Measurements from ENCODE around the gene ARHGEF26. TPM values are rescaled to one million over a fixed set of nuclear protein-coding genes. Genes with fewer than 3 reads are reported as not detected.

ARHGEF26 gene
- polyA plus RNA-seq, 1 experiment: 0.05 TPM

DNA sequence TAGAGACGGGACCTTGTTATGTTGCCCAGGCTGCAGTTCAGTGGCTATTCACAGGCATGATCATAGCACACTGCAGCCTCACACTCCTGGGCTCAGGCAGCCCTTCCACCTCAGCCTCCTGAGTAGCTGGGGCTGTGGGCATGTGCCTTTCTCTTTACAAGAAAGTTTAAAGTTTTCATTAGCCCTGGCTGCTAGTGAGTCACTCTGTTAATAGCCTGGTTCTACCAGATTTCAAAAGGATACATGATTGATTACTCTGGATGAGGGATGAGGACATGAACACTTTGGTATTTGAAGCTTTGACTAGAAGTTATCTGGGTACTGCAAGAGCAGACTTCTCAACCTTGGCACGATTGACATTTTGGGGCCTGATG is 108.0 kb downstream of the ARHGEF26 start:
- Histone ChIP-seq H3K4me3 (ENCODE audit: low read depth, low read length) (no peak overlapping the region), H3K36me3 (ENCODE audit: control insufficient read depth, insufficient read depth, low read length) (no peaks in the 10 kb centered on the region), H3K27me3 (ENCODE audit: control insufficient read depth, insufficient read depth, low read length) (no peaks in the 10 kb centered on the region)
- DNase-seq (ENCODE audit: low read depth): no peak
- ChIA-PET POLR2A (no interaction called here), CTCF (interaction anchor here (1.2 to 1.8 kb wide), 2 partner anchors 13 to 24 kb away, joined by 3 to 11 read pairs; no protein-coding TSS in a partner anchor)
- TF ChIP-seq, protein P1, sequence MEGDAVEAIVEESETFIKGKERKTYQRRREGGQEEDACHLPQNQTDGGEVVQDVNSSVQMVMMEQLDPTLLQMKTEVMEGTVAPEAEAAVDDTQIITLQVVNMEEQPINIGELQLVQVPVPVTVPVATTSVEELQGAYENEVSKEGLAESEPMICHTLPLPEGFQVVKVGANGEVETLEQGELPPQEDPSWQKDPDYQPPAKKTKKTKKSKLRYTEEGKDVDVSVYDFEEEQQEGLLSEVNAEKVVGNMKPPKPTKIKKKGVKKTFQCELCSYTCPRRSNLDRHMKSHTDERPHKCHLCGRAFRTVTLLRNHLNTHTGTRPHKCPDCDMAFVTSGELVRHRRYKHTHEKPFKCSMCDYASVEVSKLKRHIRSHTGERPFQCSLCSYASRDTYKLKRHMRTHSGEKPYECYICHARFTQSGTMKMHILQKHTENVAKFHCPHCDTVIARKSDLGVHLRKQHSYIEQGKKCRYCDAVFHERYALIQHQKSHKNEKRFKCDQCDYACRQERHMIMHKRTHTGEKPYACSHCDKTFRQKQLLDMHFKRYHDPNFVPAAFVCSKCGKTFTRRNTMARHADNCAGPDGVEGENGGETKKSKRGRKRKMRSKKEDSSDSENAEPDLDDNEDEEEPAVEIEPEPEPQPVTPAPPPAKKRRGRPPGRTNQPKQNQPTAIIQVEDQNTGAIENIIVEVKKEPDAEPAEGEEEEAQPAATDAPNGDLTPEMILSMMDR (IDR thresholded peaks at IDR 0.05; ENCODE audit: insufficient read depth, low read depth, low read length): no peak

GRCh38 chr3:154235330-154235729 is 114.1 kb downstream of the ARHGEF26 start:
- H3K4me3 ChIP-seq (ENCODE audit: low read depth, low read length): no peak overlapping the region
- TF ChIP-seq, protein P1 (IDR thresholded peaks at IDR 0.05; ENCODE audit: insufficient read depth, low read depth, low read length): no peak
- H3K27me3 ChIP-seq (ENCODE audit: control insufficient read depth, insufficient read depth, low read length): no peaks in the 10 kb centered on the region
- ChIA-PET POLR2A (no interaction called here), CTCF (interaction anchor here (2.6 kb wide), 1 partner anchor 19 kb away, joined by 9 read pairs; no protein-coding TSS in a partner anchor)
- no peaks in the 10 kb centered on the region for H3K36me3 ChIP-seq (ENCODE audit: control insufficient read depth, insufficient read depth, low read length)
- no peak for DNase-seq (ENCODE audit: low read depth)

DNA sequence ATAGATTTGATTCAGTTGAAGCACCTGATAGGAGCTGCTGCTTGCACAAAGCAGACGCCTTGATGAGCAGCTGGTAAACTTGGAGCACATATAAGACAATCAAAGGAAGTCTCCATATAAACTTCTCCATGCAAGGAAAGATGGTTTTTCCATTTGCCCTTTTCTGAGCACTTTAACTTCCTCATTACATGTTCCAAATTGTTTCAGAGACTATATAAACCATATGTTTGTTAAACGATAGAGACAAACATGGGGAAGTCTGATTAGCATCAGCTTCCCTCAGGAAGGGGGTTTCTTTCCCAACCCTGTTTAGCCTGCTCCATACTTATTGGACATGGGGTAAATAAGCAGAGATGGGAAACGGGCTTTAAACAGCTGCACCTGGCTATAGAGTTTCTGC is 115.1 kb downstream of the ARHGEF26 start:
- H3K27me3 ChIP-seq (ENCODE audit: control insufficient read depth, insufficient read depth, low read length): no peaks in the 10 kb centered on the region
- no peaks in the 10 kb centered on the region for H3K36me3 ChIP-seq (ENCODE audit: control insufficient read depth, insufficient read depth, low read length)
- DNase-seq (ENCODE audit: low read depth): no peak
- TF ChIP-seq, protein P1 (IDR thresholded peaks at IDR 0.05; ENCODE audit: insufficient read depth, low read depth, low read length): no peak
- no peak overlapping the region for H3K4me3 ChIP-seq (ENCODE audit: low read depth, low read length)
- CTCF ChIA-PET: interaction anchor here (0.8 to 1.4 kb wide), 2 partner anchors 17 to 19 kb away, joined by 3 to 4 read pairs; no protein-coding TSS in a partner anchor
- POLR2A ChIA-PET: no interaction called here

GRCh38 chr3:154240235-154240634 is 119.0 kb downstream of the ARHGEF26 start:
- ChIA-PET POLR2A (no interaction called here), CTCF (no interaction called here)
- Histone ChIP-seq H3K4me3 (ENCODE audit: low read depth, low read length) (no peak overlapping the region), H3K36me3 (ENCODE audit: control insufficient read depth, insufficient read depth, low read length) (no peaks in the 10 kb centered on the region), H3K27me3 (ENCODE audit: control insufficient read depth, insufficient read depth, low read length) (no peaks in the 10 kb centered on the region)
- TF ChIP-seq, protein P1 (IDR thresholded peaks at IDR 0.05; ENCODE audit: insufficient read depth, low read depth, low read length): no peak
- no peak for DNase-seq (ENCODE audit: low read depth)

- Histone ChIP-seq H3K27me3 (ENCODE audit: control insufficient read depth, insufficient read depth, low read length) (no peaks in the 10 kb centered on the region), H3K36me3 (ENCODE audit: control insufficient read depth, insufficient read depth, low read length) (no peaks in the 10 kb centered on the region), H3K4me3 (ENCODE audit: low read depth, low read length) (no peak overlapping the region)
- ChIA-PET POLR2A (no interaction called here), CTCF (interaction anchor here (1.4 kb wide), 1 partner anchor 13 kb away, joined by 3 read pairs; no protein-coding TSS in a partner anchor)
- TF ChIP-seq, protein P1 (IDR thresholded peaks at IDR 0.05; ENCODE audit: insufficient read depth, low read depth, low read length): no peak
- no peak for DNase-seq (ENCODE audit: low read depth)
These were observed 120.3 kb downstream of the ARHGEF26 start for GRCh38 chr3:154241496-154241895.

All from BJ (cell line).